GM12891 (cell line): ENCODE results near the gene BRAF.

Experiments
- PAX5 ChIP-seq: IDR thresholded peaks from 2 replicates; pipeline ENCODE4 v1.6.1; 2011; ENCODE audit warnings: low read length, moderate library complexity, mild to moderate bottlenecking; ENCODE audit not compliant: insufficient read depth, severe bottlenecking
- POLR2A ChIP-seq: IDR thresholded peaks from 2 replicates; pipeline ENCODE4 v1.6.1; 2011; ENCODE audit warnings: low read depth, low read length, control low read depth
- POLR2AphosphoS5 ChIP-seq: IDR thresholded peaks from 2 replicates; pipeline ENCODE4 v1.6.1; 2011; ENCODE audit warnings: low read depth, low read length, control low read depth
- POU2F2 ChIP-seq: IDR thresholded peaks from 2 replicates; pipeline ENCODE4 v1.6.1; 2011; ENCODE audit warnings: low read depth, mild to moderate bottlenecking, control low read depth, low read length, moderate library complexity
- SPI1 ChIP-seq: IDR thresholded peaks from 2 replicates; pipeline ENCODE4 v1.6.1; 2011; ENCODE audit warnings: low read depth, low read length, control low read depth
- TAF1 ChIP-seq: IDR thresholded peaks from 2 replicates; pipeline ENCODE4 v1.6.1; 2011; ENCODE audit warnings: low read depth, low read length, control low read depth

GRCh38 chr7:140702774-140703173, 222.0 kb downstream of the BRAF start:
- TF ChIP-seq POLR2A (no peak), TAF1 (no peak), POLR2AphosphoS5 (no peak), SPI1 (no peak), PAX5 (no peak), POU2F2 (no peak)
